Natural killer cell treated with Interleukin-12 subunit alpha and Interleukin-12 subunit beta and Interleukin-15 and Interleukin-18, amount 100 ng/mL, for 72 hours (primary cell): ENCODE results near the gene ZNF771. TPM values are rescaled to one million over a fixed set of nuclear protein-coding genes. Genes with fewer than 3 reads are reported as not detected.

ENCODE experiments used
- ATAC-seq, 2 donors: fragments of 150-1000 bp; cut with Tn5 transposase in 1 of 2; sonication (Bioruptor Pico), chemical (Tn5 transposase) in 1 of 2; 2 replicates each; pipeline ENCODE4 v1.10.0; 2021
- DNase-seq: peaks from one replicate; pipeline ENCODE4 v3.0.0; 2022; ENCODE audit warnings: low spot score
- H3K27ac Mint-ChIP-seq, 2 donors: 1 replicate in 1 of 2; 2 replicates in 1 of 2; pipeline ENCODE4 v1.8.0; 2022; ENCODE audit warnings: mixed read lengths in 2 of 2, mild to moderate bottlenecking in 1 of 2, moderate library complexity in 1 of 2
- H3K27me3 Mint-ChIP-seq, 2 donors: 1 replicate in 1 of 2; 2 replicates in 1 of 2; pipeline ENCODE4 v1.8.0; 2022; ENCODE audit warnings: mixed read lengths in 2 of 2
- H3K36me3 Mint-ChIP-seq: one replicate; pipeline ENCODE4 v1.8.0; 2022; ENCODE audit warnings: mixed read lengths
- H3K4me1 Mint-ChIP-seq, 2 donors: 1 replicate in 1 of 2; 2 replicates in 1 of 2; pipeline ENCODE4 v1.8.0; 2022; ENCODE audit warnings: low read depth in 2 of 2, mixed read lengths in 2 of 2, mild to moderate bottlenecking in 1 of 2
- H3K4me3 Mint-ChIP-seq: one replicate; pipeline ENCODE4 v1.8.0; 2022; ENCODE audit warnings: mixed read lengths
- H3K9me3 Mint-ChIP-seq: 2 replicates; pipeline ENCODE4 v1.8.0; 2022; ENCODE audit warnings: mixed read lengths
- total RNA-seq, 2 donors: library from RNA; stranded (reverse); gene quantifications; one replicate each; pipeline ENCODE4 v1.2.3, GENCODE V29; 2022

Gene ZNF771
- total RNA-seq, 2 donors from 2014 or later, result 3.4 to 7.3 TPM

GRCh38 chr16:30369938-30370455 lies 37.4 kb upstream of the ZNF771 start:
- Mint-ChIP-seq H3K4me1 (peaks cover 49% of the 10 kb centered on the region in 2 donors), H3K27me3 (no peaks in the 10 kb centered on the region), H3K4me3 (peak overlapping the region; percentile 83), H3K27ac (peak overlapping the region; percentile 91 to 99), H3K36me3 (no peaks in the 10 kb centered on the region), H3K9me3 (no peaks in the 10 kb centered on the region)
- peak in 1 of 2 donors; percentile 3 for ATAC-seq
- DNase-seq, result no peak

- H3K4me3 Mint-ChIP-seq, result peak within 1 kb of the TSS; percentile 90
- H3K9me3 Mint-ChIP-seq, result no peaks in the 10 kb centered on the region
- peaks cover 43 to 44% of the 10 kb centered on the region in 2 donors for H3K4me1 Mint-ChIP-seq
- peak within 1 kb of the TSS; percentile 91 to 99 for H3K27ac Mint-ChIP-seq
- no peaks in the 10 kb centered on the region for H3K36me3 Mint-ChIP-seq
- peak; percentile 91 to 92 for ATAC-seq
- DNase-seq, result peak; percentile 99
- H3K27me3 Mint-ChIP-seq, result no peaks in the 10 kb centered on the region
These were observed 36.8 kb upstream of the ZNF771 start, which contains the start of gene TBC1D10B for GRCh38 chr16:30370456-30371247. TSS of gene TBC1D10B (minus strand) at chr16:30370494. CDS start at chr16:30370183, 311 bp downstream.

GRCh38 chr16:30371248-30371816 lies 36.1 kb upstream of the ZNF771 start:
- no peak for DNase-seq

GRCh38 chr16:30372038-30372712 lies 35.2 kb upstream of the ZNF771 start:
- H3K4me1 Mint-ChIP-seq, result peaks cover 34 to 37% of the 10 kb centered on the region in 2 donors
- ATAC-seq, result no peak
- H3K27ac Mint-ChIP-seq, result peak overlapping the region; percentile 91 to 99
- no peaks in the 10 kb centered on the region for H3K9me3 Mint-ChIP-seq
- H3K4me3 Mint-ChIP-seq, result peak overlapping the region; percentile 83
- H3K36me3 Mint-ChIP-seq, result no peaks in the 10 kb centered on the region
- DNase-seq, result no peak
- H3K27me3 Mint-ChIP-seq, result no peaks in the 10 kb centered on the region

More at GRCh38 chr16:30371248-30371816, 36.1 kb upstream of the ZNF771 start:
- H3K27ac Mint-ChIP-seq, result peak overlapping the region; percentile 91 to 99
- ATAC-seq, result no peak
- no peaks in the 10 kb centered on the region for H3K36me3 Mint-ChIP-seq
- peak overlapping the region; percentile 83 for H3K4me3 Mint-ChIP-seq
- no peaks in the 10 kb centered on the region for H3K27me3 Mint-ChIP-seq
- no peaks in the 10 kb centered on the region for H3K9me3 Mint-ChIP-seq
- H3K4me1 Mint-ChIP-seq, result peaks cover 40 to 42% of the 10 kb centered on the region in 2 donors

GRCh38 chr16:30372725-30373124 lies 34.7 kb upstream of the ZNF771 start:
- DNase-seq (no peak), ATAC-seq (no peak)

GRCh38 chr16:30374538-30374937 lies 32.9 kb upstream of the ZNF771 start, which contains the start of gene MYL11:
TSS of gene MYL11 (plus strand) at chr16:30374802. CDS start at chr16:30374858, 56 bp downstream.
- no peak within 1 kb of the TSS for H3K4me3 Mint-ChIP-seq

More at GRCh38 chr16:30372725-30373124, 34.7 kb upstream of the ZNF771 start:
- no peaks in the 10 kb centered on the region for H3K27me3 Mint-ChIP-seq
- no peaks in the 10 kb centered on the region for H3K9me3 Mint-ChIP-seq
- no peaks in the 10 kb centered on the region for H3K36me3 Mint-ChIP-seq
- peak overlapping the region; percentile 91 to 99 for H3K27ac Mint-ChIP-seq
- H3K4me3 Mint-ChIP-seq, result peak overlapping the region; percentile 61
- peaks cover 34 to 37% of the 10 kb centered on the region in 2 donors for H3K4me1 Mint-ChIP-seq

GRCh38 chr16:30375864-30376263 lies 31.5 kb upstream of the ZNF771 start:
- peak overlapping the region in 1 of 2 donors; percentile 68 for H3K27ac Mint-ChIP-seq
- DNase-seq (no peak), ATAC-seq (no peak)
- H3K4me3 Mint-ChIP-seq, result no peak overlapping the region
- no peaks in the 10 kb centered on the region for H3K27me3 Mint-ChIP-seq
- peaks cover 34 to 41% of the 10 kb centered on the region in 2 donors for H3K4me1 Mint-ChIP-seq
- H3K36me3 Mint-ChIP-seq, result peaks cover 6% of the 10 kb centered on the region
- H3K9me3 Mint-ChIP-seq, result no peaks in the 10 kb centered on the region

More at GRCh38 chr16:30374538-30374937, 32.9 kb upstream of the ZNF771 start, which contains the start of gene MYL11:
- peak within 1 kb of the TSS in 1 of 2 donors; percentile 68 for H3K27ac Mint-ChIP-seq
- ATAC-seq (no peak), DNase-seq (no peak)
- H3K4me1 Mint-ChIP-seq, result peaks cover 29% of the 10 kb centered on the region in 2 donors
- H3K36me3 Mint-ChIP-seq, result no peaks in the 10 kb centered on the region
- no peaks in the 10 kb centered on the region for H3K27me3 Mint-ChIP-seq
- no peaks in the 10 kb centered on the region for H3K9me3 Mint-ChIP-seq

- Mint-ChIP-seq H3K4me3 (no peak overlapping the region), H3K36me3 (peaks cover 6% of the 10 kb centered on the region), H3K9me3 (no peaks in the 10 kb centered on the region), H3K4me1 (peaks cover 29 to 36% of the 10 kb centered on the region in 2 donors), H3K27ac (peak overlapping the region; percentile 96 to 100), H3K27me3 (no peaks in the 10 kb centered on the region)
- ATAC-seq, result no peak
- DNase-seq, result no peak
These were observed 30.9 kb upstream of the ZNF771 start for GRCh38 chr16:30376461-30376902.

- Mint-ChIP-seq H3K4me3 (peak overlapping the region; percentile 99), H3K4me1 (peaks cover 27 to 29% of the 10 kb centered on the region in 2 donors), H3K27me3 (no peaks in the 10 kb centered on the region), H3K27ac (peak overlapping the region; percentile 96 to 100), H3K36me3 (peaks cover 6% of the 10 kb centered on the region), H3K9me3 (no peaks in the 10 kb centered on the region)
- ATAC-seq, result no peak
- no peak for DNase-seq
These were observed 30.2 kb upstream of the ZNF771 start for GRCh38 chr16:30377050-30377811.

- no peaks in the 10 kb centered on the region for H3K9me3 Mint-ChIP-seq
- DNase-seq (peak; percentile 90), ATAC-seq (peak; percentile 64 to 72)
- H3K27me3 Mint-ChIP-seq, result no peaks in the 10 kb centered on the region
- H3K27ac Mint-ChIP-seq, result peak overlapping the region; percentile 96 to 100
- peaks cover 29 to 34% of the 10 kb centered on the region in 2 donors for H3K4me1 Mint-ChIP-seq
- H3K4me3 Mint-ChIP-seq, result peak overlapping the region; percentile 99
- peaks cover 6% of the 10 kb centered on the region for H3K36me3 Mint-ChIP-seq
These were observed 29.6 kb upstream of the ZNF771 start for GRCh38 chr16:30377812-30378235.

- ATAC-seq, result peak; percentile 95 to 97
- Mint-ChIP-seq H3K27me3 (no peaks in the 10 kb centered on the region), H3K9me3 (no peaks in the 10 kb centered on the region), H3K27ac (peak overlapping the region; percentile 96 to 100), H3K36me3 (peaks cover 6% of the 10 kb centered on the region), H3K4me1 (peaks cover 32 to 40% of the 10 kb centered on the region in 2 donors), H3K4me3 (peak overlapping the region; percentile 99)
- peak; percentile 99 for DNase-seq
These were observed 28.9 kb upstream of the ZNF771 start for GRCh38 chr16:30378236-30379157.
